IMR-90 (cell line): ENCODE measurements around the gene PKIG. TPM values are rescaled to one million over a fixed set of nuclear protein-coding genes. Genes with fewer than 3 reads are reported as not detected.

Experiments
- ATAC-seq: fragments of 200-7000 bp; cut with Tn5 transposase; 2 replicates; pipeline ENCODE4 v1.9.1; 2020; ENCODE audit warnings: low read depth, mild to moderate bottlenecking, moderate library complexity
- BruUV-seq: library from RNA; stranded (reverse); fragments of 400-500 nt; replicated peaks from 2 replicates; lab custom pipeline; 2021; lab: Mats Ljungman, UMichigan
- CTCF ChIA-PET: fragments of 300-600 bp; formaldehyde crosslinking; extraction: SDS; loops from one replicate; lab custom pipeline; 2021; ENCODE audit warnings: antibody characterized with exemption; lab: Yijun Ruan, JAX
- POLR2A ChIA-PET: fragments of 300-600 bp; sonication (Branson Sonifier 250); formaldehyde crosslinking; loops from one replicate; lab custom pipeline; 2022; ENCODE audit warnings: antibody characterized with exemption; ENCODE audit not compliant: unreplicated experiment; lab: Charles Lee
- DNase-seq: peaks from one replicate; pipeline ENCODE4 v3.0.0; 2013
- H2AFZ ChIP-seq: replicated peaks from 2 replicates; pipeline ENCODE3; 2013; ENCODE audit warnings: low read length, mild to moderate bottlenecking; ENCODE audit not compliant: poor library complexity
- H2AK5ac ChIP-seq: 2 replicates; pipeline ENCODE4 v1.6.1; 2013; ENCODE audit warnings: low read depth, low read length, inconsistent platforms
- H2AK9ac ChIP-seq: replicated peaks from 2 replicates; pipeline ENCODE3; 2013; ENCODE audit warnings: mild to moderate bottlenecking, low read depth, low read length, moderate library complexity; ENCODE audit not compliant: poor library complexity
- H2BK120ac ChIP-seq: 2 replicates; pipeline ENCODE4 v1.6.1; 2013; ENCODE audit warnings: low read depth, low read length, inconsistent platforms
- H2BK15ac ChIP-seq: 3 replicates; pipeline ENCODE4 v1.6.1; 2013; ENCODE audit warnings: low read depth, low read length, inconsistent platforms
- H2BK20ac ChIP-seq: 2 replicates; pipeline ENCODE4 v1.6.1; 2013; ENCODE audit warnings: low read depth, mild to moderate bottlenecking, inconsistent platforms, low read length, moderate library complexity
- H2BK5ac ChIP-seq: 2 replicates; pipeline ENCODE4 v1.6.1; 2013; ENCODE audit warnings: mild to moderate bottlenecking, low read depth, low read length, inconsistent platforms; ENCODE audit not compliant: poor library complexity, severe bottlenecking
- H3K14ac ChIP-seq: replicated peaks from 2 replicates; pipeline ENCODE4 v1.6.1; 2013; ENCODE audit warnings: low read depth, low read length, inconsistent platforms
- H3K18ac ChIP-seq: 2 replicates; pipeline ENCODE4 v1.6.1; 2013; ENCODE audit warnings: low read depth, low read length, control low read depth
- H3K23ac ChIP-seq: 2 replicates; pipeline ENCODE4 v1.6.1; 2013; ENCODE audit warnings: low read depth, low read length, inconsistent platforms
- H3K27ac ChIP-seq: 2 replicates; pipeline ENCODE4 v1.5.1; 2013; ENCODE audit warnings: mild to moderate bottlenecking, control low read depth, low read length; ENCODE audit not compliant: insufficient read depth
- H3K27me3 ChIP-seq: 2 replicates; pipeline ENCODE4 v1.6.1; 2013; ENCODE audit warnings: low read length; ENCODE audit not compliant: control insufficient read depth, insufficient read depth
- H3K36me3 ChIP-seq: 2 replicates; pipeline ENCODE4 v1.6.1; 2013; ENCODE audit warnings: low read length, mixed read lengths; ENCODE audit not compliant: control insufficient read depth, insufficient read depth
- H3K4ac ChIP-seq: 2 replicates; pipeline ENCODE4 v1.6.1; 2013; ENCODE audit warnings: low read depth, low read length, inconsistent platforms
- H3K4me1 ChIP-seq: 2 replicates; pipeline ENCODE4 v1.6.1; 2013; ENCODE audit warnings: low read length, mixed read lengths; ENCODE audit not compliant: control insufficient read depth, insufficient read depth
- H3K4me2 ChIP-seq: 2 replicates; pipeline ENCODE4 v1.6.1; 2013; ENCODE audit warnings: low read depth, mild to moderate bottlenecking, control low read depth, low read length, moderate library complexity
- H3K4me3 ChIP-seq: 2 replicates; pipeline ENCODE4 v1.5.1; 2013; ENCODE audit warnings: low read depth, mild to moderate bottlenecking, control low read depth, low read length, moderate library complexity; ENCODE audit not compliant: insufficient read depth
- H3K56ac ChIP-seq: 2 replicates; pipeline ENCODE4 v1.6.1; 2013; ENCODE audit warnings: low read length, inconsistent platforms; ENCODE audit not compliant: insufficient read depth; ENCODE audit errors: extremely low read depth
- H3K79me1 ChIP-seq, 2 experiments: 2 replicates each; pipeline ENCODE4 v1.6.1; 2013; ENCODE audit warnings: low read length in 2 of 2, inconsistent platforms in 1 of 2, low read depth in 1 of 2
- H3K9ac ChIP-seq: 2 replicates; pipeline ENCODE4 v1.6.1; 2013; ENCODE audit warnings: low read depth, low read length, control low read depth
- H3K9me1 ChIP-seq: 2 replicates; pipeline ENCODE4 v1.6.1; 2013; ENCODE audit warnings: low read length, inconsistent platforms; ENCODE audit not compliant: insufficient read depth
- H3K9me3 ChIP-seq: 2 replicates; pipeline ENCODE4 v1.6.1; 2013; ENCODE audit warnings: low read length; ENCODE audit not compliant: control insufficient read depth, insufficient read depth
- H4K20me1 ChIP-seq: 2 replicates; pipeline ENCODE4 v1.6.1; 2013; ENCODE audit warnings: low read length, inconsistent platforms; ENCODE audit not compliant: insufficient read depth
- H4K5ac ChIP-seq: 2 replicates; pipeline ENCODE4 v1.6.1; 2013; ENCODE audit warnings: mild to moderate bottlenecking, low read depth, low read length, control low read depth
- H4K8ac ChIP-seq, 2 experiments: 2 replicates each; pipeline ENCODE4 v1.6.1; 2013; ENCODE audit warnings: low read depth in 2 of 2, low read length in 2 of 2, control low read depth in 1 of 2, inconsistent platforms in 1 of 2
- H4K91ac ChIP-seq: 2 replicates; pipeline ENCODE4 v1.6.1; 2013; ENCODE audit warnings: low read depth, low read length, inconsistent platforms; ENCODE audit not compliant: insufficient read depth
- BHLHE40 ChIP-seq: fragments of 150-350 bp; IDR thresholded peaks from 2 replicates; pipeline ENCODE4 v1.6.1; 2016; ENCODE audit warnings: mild to moderate bottlenecking, low read depth, low read length
- CHD1 ChIP-seq: IDR thresholded peaks from 2 replicates; pipeline ENCODE4 v1.6.1; 2012; ENCODE audit warnings: low read depth, low read length, improper control_type of control experiment
- CTCF ChIP-seq: conservative IDR thresholded peaks from 2 replicates; pipeline ENCODE4 v1.5.1; 2012; ENCODE audit warnings: mild to moderate bottlenecking, low read depth, low read length, improper control_type of control experiment
- ELK1 ChIP-seq: fragments of 150-350 bp; IDR thresholded peaks from 2 replicates; pipeline ENCODE4 v1.6.1; 2016; ENCODE audit warnings: low read depth, mild to moderate bottlenecking, low read length, moderate library complexity, borderline replicate concordance
- FOS ChIP-seq: fragments of 150-350 bp; IDR thresholded peaks from 2 replicates; pipeline ENCODE4 v1.6.1; 2016; ENCODE audit warnings: low read depth, low read length
- MAFK ChIP-seq: IDR thresholded peaks from 2 replicates; pipeline ENCODE4 v1.6.1; 2012; ENCODE audit warnings: low read depth, low read length, improper control_type of control experiment
- MAZ ChIP-seq: IDR thresholded peaks from 2 replicates; pipeline ENCODE4 v1.6.1; 2012; ENCODE audit warnings: low read depth, mild to moderate bottlenecking, low read length, improper control_type of control experiment, moderate library complexity, borderline replicate concordance
- MXI1 ChIP-seq: IDR thresholded peaks from 2 replicates; pipeline ENCODE4 v1.6.1; 2012; ENCODE audit warnings: low read depth, mild to moderate bottlenecking, low read length, moderate library complexity, borderline replicate concordance
- NFE2L2 ChIP-seq: fragments of 150-350 bp; IDR thresholded peaks from 2 replicates; pipeline ENCODE4 v1.6.1; 2016; ENCODE audit warnings: low read depth, mild to moderate bottlenecking, low read length
- POLR2A ChIP-seq: IDR thresholded peaks from 2 replicates; pipeline ENCODE4 v1.6.1; 2012; ENCODE audit warnings: mild to moderate bottlenecking, low read depth, low read length
- RFX5 ChIP-seq: IDR thresholded peaks from 2 replicates; pipeline ENCODE4 v1.8.0; 2012; ENCODE audit warnings: low read depth, mild to moderate bottlenecking, low read length, moderate library complexity
- SMC3 ChIP-seq: fragments of 150-350 bp; IDR thresholded peaks from 2 replicates; pipeline ENCODE4 v1.6.1; 2016; ENCODE audit warnings: low read depth, mild to moderate bottlenecking, antibody characterized with exemption, low read length, moderate library complexity
- USF2 ChIP-seq: fragments of 150-350 bp; IDR thresholded peaks from 2 replicates; pipeline ENCODE4 v1.6.1; 2017; ENCODE audit warnings: mild to moderate bottlenecking, antibody characterized with exemption, low read length, low read depth
- WGBS, 2 experiments: methylation state at CpG; one replicate each; pipeline versions ENCODE4 v1.1.5 to v1.1.7; 2013; ENCODE audit warnings: missing lambda C conversion rate in 2 of 2; ENCODE audit not compliant: insufficient read length in 1 of 2; ENCODE audit errors: extremely low coverage in 2 of 2; 5-methylcytosine and 5-hydroxymethylcytosine counted together
- dilution Hi-C: fragments of 300-500 bp; cut with HindIII; formaldehyde crosslinking; loops from one replicate; pipeline ENCODE4 v1.14.3; 2018; ENCODE audit warnings: low sequenced_read_pairs; ENCODE audit not compliant: unreplicated experiment
- in situ Hi-C: fragments of 300-500 bp; cut with MboI; formaldehyde crosslinking; loops from 3 replicates; pipeline ENCODE4 v1.14.3; 2019; ENCODE audit warnings: low sequenced_read_pairs, inconsistent platforms, mixed read lengths
- intact Hi-C: fragments of 100-400 bp; cut with micrococcal nuclease; formaldehyde crosslinking; loops from 2 replicates; pipeline ENCODE4 v1.10.0; 2022
- polyA plus RNA-seq, 3 experiments: library from polyadenylated mRNA; depleted of rRNA; stranded (reverse); fragments of >200 nt; gene quantifications; 2 replicates each; pipeline ENCODE4 v1.2.3, GENCODE V29; 2012; ENCODE audit warnings: low replicate concordance in 1 of 3
- total RNA-seq: library from RNA; depleted of rRNA; stranded (reverse); fragments of >200 nt; gene quantifications from 2 replicates; pipeline ENCODE4 v1.2.3, GENCODE V29; 2012

PKIG gene
- total and polyA plus RNA-seq, 2 of the 4 experiments (the other 2 are of a cell fraction), result 78.3 to 89.6 TPM

GRCh38 chr20:44648579-44648978 is 66.2 kb downstream of the PKIG start:
- H3K9me3 ChIP-seq, result no peaks in the 10 kb centered on the region
- no peak overlapping the region for H3K27ac ChIP-seq
- no peak for DNase-seq
- WGBS, 2 experiments, result 76% methylated on average over 2 of the region's 7 CpGs; no CpG with 5 or more reads in 1 of the 2 experiments
- no peak overlapping the region for H4K5ac ChIP-seq
- H3K9ac ChIP-seq, result no peak overlapping the region
- no peak overlapping the region for H3K4me2 ChIP-seq
- H3K18ac ChIP-seq, result no peak overlapping the region
- ChIA-PET POLR2A (no interaction called here), CTCF (no interaction called here)
- no peak overlapping the region for H2BK20ac ChIP-seq
- no peak overlapping the region for H2BK5ac ChIP-seq
- no peak overlapping the region for H2AFZ ChIP-seq
- no peak overlapping the region for H4K91ac ChIP-seq
- no peaks in the 10 kb centered on the region for H3K36me3 ChIP-seq
- no peak overlapping the region for H3K56ac ChIP-seq
- H3K4ac ChIP-seq, result no peak overlapping the region
- BruUV-seq, result no TSS peak
- H3K9me1 ChIP-seq, result peaks cover 11% of the 10 kb centered on the region; the same call in 1 of the 2 replicates
- H3K23ac ChIP-seq, result no peak overlapping the region
- H3K79me1 ChIP-seq, result peaks cover 3 to 11% of the 10 kb centered on the region in 2 experiments; a peak in 2 of 4 replicates
- in situ Hi-C loops (no loop called here), intact Hi-C loops (no loop called here), dilution Hi-C loops (no loop called here)
- H3K14ac ChIP-seq, result no peak overlapping the region
- H4K8ac ChIP-seq, result no peak overlapping the region
- no peak overlapping the region for H2BK15ac ChIP-seq
- ATAC-seq, result no peak
- TF ChIP-seq ELK1 (no peak), MAZ (no peak), MXI1 (no peak), SMC3 (no peak), BHLHE40 (no peak), CHD1 (no peak), FOS (no peak), USF2 (no peak), POLR2A (no peak), MAFK (no peak), NFE2L2 (no peak), CTCF (no peak), RFX5 (no peak)
- peaks cover 6% of the 10 kb centered on the region; the same call in 1 of the 2 replicates for H3K27me3 ChIP-seq
- H4K20me1 ChIP-seq, result no peaks in the 10 kb centered on the region
- no peak overlapping the region for H2AK5ac ChIP-seq
- no peak overlapping the region for H2BK120ac ChIP-seq
- no peak overlapping the region for H2AK9ac ChIP-seq
- no peak overlapping the region for H3K4me3 ChIP-seq
- H3K4me1 ChIP-seq, result peaks cover 16% of the 10 kb centered on the region
